ENCODE measurements around the gene MPC1. TPM values are rescaled to one million over a fixed set of nuclear protein-coding genes. Genes with fewer than 3 reads are reported as not detected.
"Not testable (repeated sequence)": the region's sequence is repeated elsewhere in the genome, so short reads cannot be mapped to it uniquely, and the experiment has no call there.

The MPC1 gene
- total RNA-seq, 1 donor from 2014 or later: 19.1 TPM

- Mint-ChIP-seq H3K27me3 (ENCODE audit: insufficient read depth) (peaks cover 7% of the 10 kb centered on the region), H3K9me3 (no peaks in the 10 kb centered on the region), H3K27ac (no peak overlapping the region), H3K36me3 (ENCODE audit: low read depth) (no peaks in the 10 kb centered on the region), H3K4me1 (ENCODE audit: low read depth) (peaks cover 5% of the 10 kb centered on the region), H3K4me3 (no peak overlapping the region)
- intact Hi-C loops (cut with micrococcal nuclease): loop anchor here (1.0 kb wide), 1 partner anchor 87 kb away; no protein-coding TSS in a partner anchor
- DNase-seq (ENCODE audit: low spot score): no peak
Observed at GRCh38 chr6:166400181-166400580, 17.4 kb upstream of the MPC1 start.

DNA sequence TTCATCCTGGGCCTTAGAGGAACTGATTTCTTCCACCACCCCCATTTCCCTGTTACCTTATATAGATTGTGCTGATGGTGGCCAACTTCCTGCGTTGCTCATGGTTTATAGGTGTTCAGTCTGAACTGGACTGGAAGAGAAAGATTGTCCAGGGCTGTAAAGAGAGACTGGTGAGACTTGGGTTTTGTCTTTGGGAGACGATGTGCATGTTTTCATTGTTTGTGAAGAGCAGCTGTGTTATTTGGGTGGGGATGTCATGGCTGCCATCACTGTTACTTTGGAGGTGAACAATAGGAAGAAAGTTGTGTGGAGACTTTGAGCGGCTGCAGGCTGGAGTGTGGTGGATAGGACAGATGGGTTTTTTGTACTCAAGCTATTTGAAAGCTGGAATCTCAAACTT lies 15.6 kb upstream of the MPC1 start:
- peaks cover 5% of the 10 kb centered on the region for H3K4me1 Mint-ChIP-seq (ENCODE audit: low read depth)
- no peak overlapping the region for H3K4me3 Mint-ChIP-seq
- H3K27me3 Mint-ChIP-seq (ENCODE audit: insufficient read depth): peaks cover 7% of the 10 kb centered on the region
- intact Hi-C loops (cut with micrococcal nuclease): no loop called here
- DNase-seq (ENCODE audit: low spot score): no peak
- no peak overlapping the region for H3K27ac Mint-ChIP-seq
- H3K9me3 Mint-ChIP-seq: no peaks in the 10 kb centered on the region
- no peaks in the 10 kb centered on the region for H3K36me3 Mint-ChIP-seq (ENCODE audit: low read depth)

- Mint-ChIP-seq H3K36me3 (ENCODE audit: low read depth) (no peaks in the 10 kb centered on the region), H3K4me3 (no peak overlapping the region)
- intact Hi-C loops (cut with micrococcal nuclease): no loop called here
Observed at GRCh38 chr6:166397849-166398248, 15.1 kb upstream of the MPC1 start.

DNA sequence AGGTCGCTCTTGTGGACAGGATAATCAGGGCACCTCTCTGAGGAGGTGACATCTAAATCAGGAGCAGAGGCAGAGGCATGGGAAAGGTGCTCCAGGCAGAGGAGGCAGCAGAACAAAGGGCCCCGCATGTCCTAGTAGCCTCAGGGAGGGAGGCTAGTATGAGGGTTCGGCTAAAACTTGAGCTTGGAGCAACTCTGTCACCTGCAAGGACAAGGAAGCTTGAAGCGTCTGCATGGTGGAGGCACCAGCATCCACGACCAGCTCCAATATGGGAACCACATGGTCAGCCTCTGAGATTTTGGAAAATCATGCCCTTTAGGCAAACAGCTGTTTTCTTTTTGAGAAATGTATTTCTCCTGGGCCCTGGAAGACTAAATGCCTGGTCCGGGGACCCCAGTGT lies 13.0 kb upstream of the MPC1 start:
- H3K4me1 Mint-ChIP-seq (ENCODE audit: low read depth): peaks cover 5% of the 10 kb centered on the region
- peaks cover 12% of the 10 kb centered on the region for H3K27me3 Mint-ChIP-seq (ENCODE audit: insufficient read depth)
- no peak overlapping the region for H3K27ac Mint-ChIP-seq
- intact Hi-C loops (cut with micrococcal nuclease): no loop called here
- H3K36me3 Mint-ChIP-seq (ENCODE audit: low read depth): no peaks in the 10 kb centered on the region
- no peak overlapping the region for H3K4me3 Mint-ChIP-seq
- DNase-seq (ENCODE audit: low spot score): no peak
- H3K9me3 Mint-ChIP-seq: no peaks in the 10 kb centered on the region

More at GRCh38 chr6:166397849-166398248, 15.1 kb upstream of the MPC1 start:
- Mint-ChIP-seq H3K4me1 (ENCODE audit: low read depth) (peaks cover 5% of the 10 kb centered on the region), H3K27me3 (ENCODE audit: insufficient read depth) (peaks cover 7% of the 10 kb centered on the region), H3K9me3 (no peaks in the 10 kb centered on the region), H3K27ac (no peak overlapping the region)
- no peak for DNase-seq (ENCODE audit: low spot score)

DNA sequence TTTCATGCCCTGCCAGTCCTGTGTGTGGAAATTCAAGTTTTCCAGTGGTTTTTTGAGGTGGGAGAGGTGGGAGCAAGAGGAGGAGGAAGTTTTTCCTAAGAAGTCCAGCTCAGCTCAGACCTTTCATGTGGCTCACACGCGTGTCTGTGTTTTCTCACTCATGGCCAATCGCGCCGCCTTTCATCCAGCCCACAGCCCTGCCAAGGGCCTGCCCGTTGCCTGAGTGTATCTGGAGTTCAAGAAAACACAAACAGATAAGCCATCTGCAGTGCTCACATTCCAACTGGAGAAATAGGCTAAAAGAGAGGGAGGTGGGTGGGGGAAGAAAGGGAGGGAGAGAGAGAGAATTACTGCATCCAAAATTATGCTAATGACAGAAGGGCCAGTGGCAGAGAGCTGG lies 12.6 kb upstream of the MPC1 start:
- no peak overlapping the region for H3K27ac Mint-ChIP-seq
- intact Hi-C loops (cut with micrococcal nuclease): no loop called here
- H3K4me1 Mint-ChIP-seq (ENCODE audit: low read depth): peaks cover 5% of the 10 kb centered on the region
- DNase-seq (ENCODE audit: low spot score): no peak
- H3K36me3 Mint-ChIP-seq (ENCODE audit: low read depth): no peaks in the 10 kb centered on the region
- H3K4me3 Mint-ChIP-seq: no peak overlapping the region
- H3K27me3 Mint-ChIP-seq (ENCODE audit: insufficient read depth): peaks cover 9% of the 10 kb centered on the region
- H3K9me3 Mint-ChIP-seq: no peaks in the 10 kb centered on the region

DNA sequence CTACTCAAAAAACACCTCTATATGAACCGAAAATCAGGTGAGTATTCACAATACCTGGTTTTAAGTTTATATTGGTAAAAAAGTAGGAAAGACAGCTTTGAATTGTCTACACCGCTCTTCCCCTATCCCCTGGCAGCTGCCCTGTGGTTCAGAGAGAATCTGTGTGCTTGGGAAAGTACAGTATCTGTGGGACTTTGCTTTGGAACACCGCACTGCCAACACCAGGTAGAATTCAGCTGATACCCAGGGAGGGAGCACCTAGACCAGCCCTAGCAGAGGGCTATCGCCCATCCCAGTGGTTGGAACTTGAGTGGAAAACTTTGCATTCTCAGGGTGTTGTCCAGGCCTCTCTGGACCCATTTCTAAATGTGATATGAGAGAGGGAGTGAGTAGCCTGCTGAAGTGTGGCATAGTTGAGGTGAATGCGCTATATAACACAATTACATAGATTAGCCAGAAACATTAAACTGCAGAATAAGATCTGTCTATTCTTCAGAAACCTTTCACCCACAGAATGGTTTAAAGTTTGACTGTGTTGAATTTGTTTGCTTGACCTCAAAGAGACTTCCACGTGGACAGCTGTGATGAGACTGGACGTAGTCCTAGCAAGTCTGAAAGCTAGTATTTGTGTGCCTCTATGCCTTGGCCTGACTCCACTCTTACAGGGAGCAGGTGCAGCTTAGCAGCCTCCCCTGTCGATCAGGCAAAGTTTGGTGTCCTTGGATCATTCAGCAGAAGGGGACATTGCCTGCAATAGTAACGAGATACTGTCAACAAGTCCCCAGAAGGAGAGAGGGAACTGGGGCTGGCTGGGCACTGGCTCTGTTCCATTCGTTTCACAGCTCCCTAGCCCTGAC lies 11.5 kb upstream of the MPC1 start:
- DNase-seq (ENCODE audit: low spot score): no peak
- Mint-ChIP-seq H3K36me3 (ENCODE audit: low read depth) (no peaks in the 10 kb centered on the region), H3K4me3 (no peak overlapping the region), H3K4me1 (ENCODE audit: low read depth) (peaks cover 5% of the 10 kb centered on the region), H3K27ac (no peak overlapping the region), H3K9me3 (no peaks in the 10 kb centered on the region), H3K27me3 (ENCODE audit: insufficient read depth) (peaks cover 9% of the 10 kb centered on the region)
- intact Hi-C loops (cut with micrococcal nuclease): no loop called here

GRCh38 chr6:166393535-166393823 lies 10.7 kb upstream of the MPC1 start:
- intact Hi-C loops (cut with micrococcal nuclease): no loop called here
- Mint-ChIP-seq H3K27ac (no peak overlapping the region), H3K4me3 (no peak overlapping the region), H3K9me3 (no peaks in the 10 kb centered on the region), H3K36me3 (ENCODE audit: low read depth) (no peaks in the 10 kb centered on the region), H3K4me1 (ENCODE audit: low read depth) (peaks cover 5% of the 10 kb centered on the region), H3K27me3 (ENCODE audit: insufficient read depth) (peaks cover 12% of the 10 kb centered on the region)
- no peak for DNase-seq (ENCODE audit: low spot score)

GRCh38 chr6:166392755-166393534 lies 10.2 kb upstream of the MPC1 start:
- H3K4me3 Mint-ChIP-seq; intact Hi-C loops (cut with micrococcal nuclease); H3K9me3 Mint-ChIP-seq; DNase-seq (ENCODE audit: low spot score); H3K36me3 Mint-ChIP-seq (ENCODE audit: low read depth); H3K27ac Mint-ChIP-seq; H3K4me1 Mint-ChIP-seq (ENCODE audit: low read depth): not testable (repeated sequence)
- H3K27me3 Mint-ChIP-seq (ENCODE audit: insufficient read depth): peaks cover 12% of the 10 kb centered on the region

- no peaks in the 10 kb centered on the region for H3K36me3 Mint-ChIP-seq (ENCODE audit: low read depth)
- H3K27me3 Mint-ChIP-seq (ENCODE audit: insufficient read depth): peaks cover 18% of the 10 kb centered on the region
- no peak overlapping the region for H3K27ac Mint-ChIP-seq
- peaks cover 5% of the 10 kb centered on the region for H3K4me1 Mint-ChIP-seq (ENCODE audit: low read depth)
- H3K9me3 Mint-ChIP-seq: no peaks in the 10 kb centered on the region
- H3K4me3 Mint-ChIP-seq: no peak overlapping the region
- DNase-seq (ENCODE audit: low spot score): no peak
- intact Hi-C loops (cut with micrococcal nuclease): no loop called here
Observed at GRCh38 chr6:166389119-166389518, 6.4 kb upstream of the MPC1 start.

GRCh38 chr6:166388290-166389004 lies 5.7 kb upstream of the MPC1 start:
- no peak overlapping the region for H3K27ac Mint-ChIP-seq
- no peak overlapping the region for H3K4me3 Mint-ChIP-seq
- H3K9me3 Mint-ChIP-seq: no peaks in the 10 kb centered on the region
- intact Hi-C loops (cut with micrococcal nuclease): no loop called here
- DNase-seq (ENCODE audit: low spot score): no peak
- peaks cover 18% of the 10 kb centered on the region for H3K27me3 Mint-ChIP-seq (ENCODE audit: insufficient read depth)
- H3K4me1 Mint-ChIP-seq (ENCODE audit: low read depth): peaks cover 11% of the 10 kb centered on the region
- H3K36me3 Mint-ChIP-seq (ENCODE audit: low read depth): no peaks in the 10 kb centered on the region

GRCh38 chr6:166387642-166388289 lies 5.0 kb upstream of the MPC1 start:
- Mint-ChIP-seq H3K36me3 (ENCODE audit: low read depth) (no peaks in the 10 kb centered on the region), H3K9me3 (no peaks in the 10 kb centered on the region), H3K27me3 (ENCODE audit: insufficient read depth) (peaks cover 18% of the 10 kb centered on the region), H3K27ac (no peak overlapping the region), H3K4me3 (no peak overlapping the region), H3K4me1 (ENCODE audit: low read depth) (peaks cover 11% of the 10 kb centered on the region)
- intact Hi-C loops (cut with micrococcal nuclease): no loop called here
- DNase-seq (ENCODE audit: low spot score): no peak

DNA sequence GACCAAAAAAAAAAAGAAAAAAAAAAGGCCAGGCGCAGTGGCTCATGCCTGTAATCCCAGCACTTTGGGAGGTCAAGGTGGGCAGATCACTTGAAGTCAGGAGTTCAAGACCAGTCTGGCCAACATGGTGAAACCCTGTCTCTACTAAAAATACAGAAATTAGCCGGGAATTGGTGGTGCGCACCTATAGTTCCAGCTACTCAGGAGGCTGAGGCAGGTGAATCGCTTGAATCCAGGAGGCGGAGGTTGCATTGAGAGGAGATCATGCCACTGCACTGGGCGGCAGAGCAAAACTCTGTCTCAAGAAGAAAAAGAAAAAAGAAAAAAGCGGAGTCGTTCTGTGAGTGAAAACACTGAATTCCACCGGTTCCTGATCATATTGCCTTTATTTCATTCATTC lies 4.4 kb upstream of the MPC1 start:
- intact Hi-C loops (cut with micrococcal nuclease); H3K27ac Mint-ChIP-seq: not testable (repeated sequence)

More for the DNA sequence above, 4.4 kb upstream of the MPC1 start:
- Mint-ChIP-seq H3K4me1 (ENCODE audit: low read depth) (peaks cover 11% of the 10 kb centered on the region), H3K27me3 (ENCODE audit: insufficient read depth) (peaks cover 13% of the 10 kb centered on the region)
- H3K4me3 Mint-ChIP-seq; H3K9me3 Mint-ChIP-seq; DNase-seq (ENCODE audit: low spot score); H3K36me3 Mint-ChIP-seq (ENCODE audit: low read depth): not testable (repeated sequence)
